LHCN-M2 (cell line): ENCODE measurements around the gene TDRD10. TPM values are rescaled to one million over a fixed set of nuclear protein-coding genes. Genes with fewer than 3 reads are reported as not detected.

Experiments
- DNase-seq: peaks from one replicate; pipeline ENCODE4 v3.0.0-alpha.2; 2012; ENCODE audit warnings: low read depth
- polyA plus RNA-seq: library from polyadenylated mRNA; unstranded; fragments of >200 nt; gene quantifications from one replicate; pipeline ENCODE4 v1.2.1, GENCODE V29; 2012; ENCODE audit warnings: missing spikeins
- total RNA-seq: library from RNA; depleted of rRNA; stranded (reverse); fragments of >200 nt; gene quantifications from 2 replicates; pipeline ENCODE4 v1.2.3, GENCODE V29; 2014; rRNA removed

TDRD10 gene
- total RNA-seq, result not detected in 2 replicates
- polyA plus RNA-seq, result not detected

DNA sequence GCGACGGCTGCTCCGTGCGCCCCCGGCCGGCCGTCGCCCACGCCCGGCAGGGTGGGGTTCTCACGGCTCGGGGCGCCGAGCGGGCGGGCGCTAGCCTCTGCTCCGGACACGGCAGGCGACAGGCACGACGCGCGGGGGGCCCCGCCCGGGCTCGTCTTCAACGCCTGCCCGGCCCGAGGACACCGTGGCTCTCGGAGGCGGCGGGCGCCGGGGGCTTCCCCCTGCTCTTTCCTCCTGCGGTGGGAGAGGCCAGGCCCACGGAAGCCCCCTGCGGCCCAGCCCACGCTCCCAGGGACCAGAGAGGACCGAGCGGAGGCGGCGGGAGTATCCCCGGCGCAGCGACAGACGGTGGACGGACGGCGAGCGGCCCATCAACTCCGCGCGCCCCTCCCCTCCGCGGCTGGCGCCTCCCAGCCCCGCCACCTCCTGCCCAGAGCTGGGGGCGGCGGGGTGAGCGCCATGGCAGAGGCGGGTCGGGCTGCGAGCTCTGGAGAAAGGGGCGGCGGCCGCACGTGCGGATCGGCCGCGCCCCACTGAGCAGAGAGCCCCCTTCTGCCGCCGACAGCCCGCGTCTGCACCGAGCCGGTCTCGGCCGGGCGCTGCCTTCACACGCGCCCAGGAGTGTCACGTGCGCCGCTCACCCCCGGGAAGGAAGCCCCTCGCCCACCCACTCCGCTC lies at the start of gene TDRD10, which contains the start of gene SHE:
Gene TDRD10 (plus strand): TSS at position 154 of the 678 bp plus-strand sequence. CDS start 4,685 bp downstream, outside the sequence.
Gene SHE (minus strand): TSS at position 347 of the 678 bp plus-strand sequence. CDS start 386 bp downstream, outside the sequence.
- no peak for DNase-seq

GRCh38 chr1:154453161-154453560 lies 48.9 kb upstream of the TDRD10 start:
- DNase-seq, result no peak

- DNase-seq, result no peak
Observed at GRCh38 chr1:154453574-154454352, 48.3 kb upstream of the TDRD10 start.

DNA sequence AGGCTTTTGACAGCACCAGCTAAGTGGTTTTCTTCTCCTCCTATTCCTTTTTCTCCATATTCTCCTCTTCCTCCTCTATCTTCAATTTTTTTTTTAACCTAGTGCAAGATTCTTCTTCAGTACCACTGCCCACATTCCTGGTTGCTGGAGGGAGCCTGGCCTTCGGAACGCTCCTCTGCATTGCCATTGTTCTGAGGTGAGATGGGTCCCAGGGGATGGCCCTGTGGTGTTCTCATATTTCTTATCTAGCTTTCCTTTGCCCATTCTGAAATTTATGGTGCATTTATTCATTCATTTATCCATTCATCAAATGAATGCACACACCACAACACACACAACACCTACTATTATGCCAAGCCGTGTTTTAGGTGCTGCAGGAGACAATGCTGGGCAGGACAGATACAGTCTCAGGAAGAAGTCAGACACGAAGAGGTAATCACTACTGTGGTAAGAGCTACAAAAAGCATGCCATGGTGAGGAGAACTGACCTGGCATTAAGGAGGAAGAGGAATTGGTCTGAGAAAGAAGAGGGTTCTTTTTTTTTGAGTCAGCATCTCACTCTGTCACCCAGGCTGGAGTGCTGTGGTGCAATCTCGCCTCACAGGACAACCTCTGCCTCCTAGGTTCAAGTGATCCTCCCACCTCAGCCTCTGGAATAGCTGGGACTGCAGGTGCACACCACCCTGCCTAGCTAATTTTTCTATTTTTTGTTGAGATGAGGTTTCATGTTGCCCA lies 47.5 kb upstream of the TDRD10 start:
- no peak for DNase-seq

- DNase-seq, result no peak
Observed at GRCh38 chr1:154456631-154457030, 45.4 kb upstream of the TDRD10 start.

GRCh38 chr1:154459080-154459479 lies 42.9 kb upstream of the TDRD10 start:
- DNase-seq, result no peak

DNA sequence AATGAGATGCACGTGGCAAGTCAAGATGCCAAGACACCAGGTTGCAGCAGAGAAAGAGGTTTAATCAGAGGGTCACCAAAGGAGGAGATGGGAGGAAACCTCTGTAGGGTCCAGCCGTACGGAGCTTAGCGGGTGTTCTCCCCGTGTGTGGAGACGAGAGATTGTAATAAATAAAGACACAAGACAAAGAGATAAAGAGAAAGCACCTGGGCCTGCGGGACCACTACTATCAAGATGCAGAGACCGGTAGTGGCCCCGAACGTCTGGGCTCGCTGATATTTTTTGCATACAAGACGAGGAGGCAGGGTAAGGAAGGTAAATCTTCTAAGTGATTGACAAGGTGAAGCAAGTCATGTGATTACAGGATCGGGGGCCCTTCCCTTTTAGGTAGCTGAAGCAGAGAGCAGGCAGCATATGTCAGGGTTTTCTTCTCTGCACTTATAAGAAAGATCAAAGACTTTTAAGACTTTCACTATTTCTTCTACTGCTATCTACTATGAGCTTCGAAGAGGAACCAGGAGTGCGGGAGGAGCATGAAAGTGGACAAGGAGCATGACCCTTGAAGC lies 41.2 kb upstream of the TDRD10 start:
- no peak for DNase-seq

DNA sequence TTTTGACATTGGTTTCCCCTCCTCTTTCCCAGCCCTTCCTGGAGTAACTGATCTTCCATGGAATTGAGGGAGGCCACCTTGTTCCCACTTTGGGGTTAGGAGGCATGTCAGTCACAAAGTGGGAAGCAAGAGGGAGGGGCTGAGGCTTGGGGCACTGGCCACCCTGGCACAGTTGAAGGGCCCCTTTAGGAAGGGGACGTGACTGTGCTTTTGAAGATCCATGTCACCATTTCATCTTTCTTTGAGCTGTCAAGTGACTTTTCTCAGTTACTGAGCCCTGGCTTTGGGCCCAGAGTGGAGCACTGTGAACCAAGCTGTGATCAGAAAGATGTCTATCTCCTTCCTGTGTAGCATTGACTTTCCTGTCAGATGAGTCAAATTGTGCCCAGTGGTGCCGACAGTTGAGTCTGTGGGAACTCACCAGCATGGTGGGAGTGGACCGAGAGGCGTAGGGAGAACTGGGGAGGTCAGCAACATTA lies 38.5 kb upstream of the TDRD10 start:
- DNase-seq, result no peak

DNA sequence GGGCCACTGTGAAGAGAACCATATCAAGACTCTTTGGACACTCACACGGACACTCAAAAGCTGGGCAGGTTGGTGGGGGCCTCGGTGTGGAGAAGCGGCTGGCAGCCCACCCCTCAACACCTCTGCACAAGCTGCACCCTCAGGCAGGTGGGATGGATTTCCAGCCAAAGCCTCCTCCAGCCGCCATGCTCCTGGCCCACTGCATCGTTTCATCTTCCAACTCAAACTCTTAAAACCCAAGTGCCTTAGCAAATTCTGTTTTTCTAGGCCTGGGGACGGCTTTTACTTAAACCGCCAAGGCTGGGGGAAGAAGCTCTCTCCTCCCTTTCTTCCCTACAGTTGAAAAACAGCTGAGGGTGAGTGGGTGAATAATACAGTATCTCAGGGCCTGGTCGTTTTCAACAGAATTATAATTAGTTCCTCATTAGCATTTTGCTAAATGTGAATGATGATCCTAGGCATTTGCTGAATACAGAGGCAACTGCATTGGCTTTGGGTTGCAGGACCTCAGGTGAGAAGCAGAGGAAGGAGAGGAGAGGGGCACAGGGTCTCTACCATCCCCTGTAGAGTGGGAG lies 36.3 kb upstream of the TDRD10 start:
- DNase-seq, result no peak

- DNase-seq, result no peak
Observed at GRCh38 chr1:154466206-154466605, 35.8 kb upstream of the TDRD10 start.

DNA sequence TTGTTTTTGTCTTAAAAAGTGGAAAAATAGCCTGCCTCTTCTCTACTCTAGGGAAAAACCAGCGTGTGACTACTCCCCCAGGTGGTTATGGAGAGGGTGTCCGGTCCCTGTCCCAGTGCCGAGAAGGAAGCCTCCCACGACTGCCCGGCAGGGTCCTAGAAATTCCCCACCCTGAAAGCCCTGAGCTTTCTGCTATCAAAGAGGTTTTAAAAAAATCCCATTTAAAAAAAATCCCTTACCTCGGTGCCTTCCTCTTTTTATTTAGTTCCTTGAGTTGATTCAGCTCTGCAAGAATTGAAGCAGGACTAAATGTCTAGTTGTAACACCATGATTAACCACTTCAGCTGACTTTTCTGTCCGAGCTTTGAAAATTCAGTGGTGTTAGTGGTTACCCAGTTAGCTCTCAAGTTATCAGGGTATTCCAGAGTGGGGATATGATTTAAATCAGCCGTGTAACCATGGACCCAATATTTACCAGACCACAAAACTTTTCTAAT lies 35.0 kb upstream of the TDRD10 start:
- DNase-seq, result no peak

- DNase-seq, result no peak
Observed at GRCh38 chr1:154467434-154468102, 34.5 kb upstream of the TDRD10 start.

- DNase-seq, result no peak
Observed at GRCh38 chr1:154468535-154469250, 33.3 kb upstream of the TDRD10 start.

- no peak for DNase-seq
Observed at GRCh38 chr1:154469844-154470560, 32.0 kb upstream of the TDRD10 start.

DNA sequence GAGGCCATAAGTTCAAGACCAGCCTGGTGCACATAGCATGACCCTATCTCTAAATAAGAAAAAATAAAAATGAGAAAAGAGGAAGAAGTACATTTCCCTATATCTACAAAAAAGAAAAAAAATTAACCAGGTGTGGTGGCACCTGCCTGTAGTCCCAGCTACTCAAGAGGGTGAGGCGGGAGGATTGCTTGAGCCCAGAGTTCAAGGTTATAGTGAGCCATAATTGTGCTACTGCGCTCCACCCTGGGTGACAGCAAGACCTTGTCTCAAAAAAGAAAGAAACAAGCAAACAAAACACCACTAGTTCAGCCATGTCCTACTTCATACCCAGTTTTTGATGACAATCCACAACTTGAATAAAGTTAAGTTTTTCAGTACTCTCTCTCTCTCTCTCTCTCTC lies 30.7 kb upstream of the TDRD10 start:
- no peak for DNase-seq

DNA sequence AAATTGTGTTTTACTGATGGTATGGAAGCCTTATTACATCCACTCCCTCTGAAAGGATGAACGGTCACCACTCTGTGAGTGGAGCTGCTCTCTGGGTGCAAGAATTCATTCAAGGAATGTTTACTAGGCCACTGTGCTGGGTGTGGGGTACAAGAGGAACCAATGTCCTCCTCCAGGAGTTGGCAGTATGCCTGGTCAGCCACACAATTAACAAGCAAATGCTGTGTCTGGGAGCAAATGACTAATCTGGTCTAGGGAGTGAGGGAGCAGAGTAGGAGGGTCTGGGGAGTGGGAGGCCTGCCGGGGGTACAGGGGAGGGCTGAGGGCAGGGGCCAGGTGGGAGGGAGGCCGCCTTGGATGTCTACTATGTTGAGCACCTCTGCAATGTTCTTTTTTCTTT lies 27.2 kb upstream of the TDRD10 start:
- peak; percentile 66 for DNase-seq

DNA sequence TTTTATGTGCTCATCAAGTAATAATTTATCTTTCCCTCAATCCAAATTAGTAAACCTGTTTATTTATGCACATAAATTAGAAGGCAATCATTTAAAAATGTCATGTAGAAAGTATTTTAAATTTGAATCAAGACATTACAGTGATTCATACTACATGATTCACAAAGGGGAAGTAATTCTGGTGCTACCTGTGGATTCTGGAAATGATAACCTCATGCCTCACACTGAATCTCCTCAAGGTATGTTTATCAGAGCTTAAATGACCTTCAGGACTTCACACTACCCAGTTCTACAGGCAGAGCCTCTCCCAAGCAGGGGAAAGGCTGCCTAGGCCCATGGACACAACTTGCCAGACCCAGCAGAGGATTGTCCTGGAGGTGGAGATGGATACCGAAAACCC lies 25.2 kb upstream of the TDRD10 start:
- DNase-seq, result no peak

DNA sequence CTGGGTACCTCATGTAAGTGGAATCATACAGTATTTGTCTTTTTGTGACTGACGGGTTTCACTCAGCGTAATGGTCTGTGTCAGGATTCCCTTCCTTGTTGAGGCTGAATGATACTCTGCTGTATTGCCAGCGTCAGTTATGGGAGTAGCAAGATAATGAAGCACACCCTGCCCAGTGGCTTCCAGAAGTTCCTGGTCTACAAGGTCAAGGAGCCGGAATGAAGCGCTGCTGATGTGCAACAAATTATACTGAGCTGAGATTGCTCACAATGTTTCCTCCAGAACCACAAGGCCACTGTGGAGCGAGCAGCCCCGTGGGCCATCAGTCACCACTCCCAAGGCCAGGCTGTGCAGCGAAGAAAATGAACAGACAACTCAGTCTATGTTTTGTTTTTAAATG lies 24.0 kb upstream of the TDRD10 start:
- DNase-seq, result no peak

DNA sequence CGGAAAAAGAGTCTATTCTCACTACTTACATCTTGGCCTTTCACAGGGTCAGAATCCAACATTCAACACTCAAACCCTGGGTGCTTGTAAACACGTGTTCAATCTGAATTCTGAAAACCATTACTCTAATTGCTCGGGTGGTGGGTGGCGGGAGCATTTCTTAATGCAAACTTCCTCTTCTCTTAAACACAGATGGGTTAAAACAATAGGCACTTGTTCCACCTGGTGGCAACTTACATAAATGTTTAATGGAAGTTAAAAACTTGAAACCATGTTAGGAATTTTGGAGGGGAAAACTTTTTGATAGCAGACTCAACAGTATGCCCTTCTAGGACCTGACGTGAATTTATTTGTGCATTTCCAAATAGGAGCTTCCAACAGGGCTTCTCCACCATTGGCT lies 23.4 kb upstream of the TDRD10 start:
- DNase-seq, result no peak
